Activated CD8-positive, alpha-beta T cell treated with anti-CD3 and anti-CD28 coated beads, Interleukin-2, amount 10 ng/mL, durations not matched to agents 7 days and 5 days (primary cell): ENCODE data around the gene SH3BP5. TPM values are rescaled to one million over a fixed set of nuclear protein-coding genes. Genes with fewer than 3 reads are reported as not detected.
"Not testable (repeated sequence)": the region's sequence is repeated elsewhere in the genome, so short reads cannot be mapped to it uniquely, and the experiment has no call there.

Experiments used
- ATAC-seq: fragments of 150-1000 bp; cut with Tn5 transposase; one replicate; pipeline ENCODE4 v1.10.0; 2021; ENCODE audit warnings: moderate library complexity
- CTCF ChIA-PET: fragments of 350-600 bp; sonication (Branson Sonifier 250); formaldehyde crosslinking; loops from one replicate; lab custom pipeline; 2021; ENCODE audit warnings: antibody characterized with exemption; lab: Charles Lee
- POLR2A ChIA-PET: fragments of 350-600 bp; sonication (Branson Sonifier 250); formaldehyde crosslinking; loops from one replicate; lab custom pipeline; 2021; ENCODE audit warnings: antibody characterized with exemption; lab: Charles Lee
- DNase-seq: peaks from one replicate; pipeline ENCODE4 v3.0.0-alpha.2; 2020
- H3K27ac Mint-ChIP-seq: one replicate; pipeline ENCODE4 v1.8.0; 2021; ENCODE audit warnings: mild to moderate bottlenecking, mixed read lengths
- H3K27me3 Mint-ChIP-seq: one replicate; pipeline ENCODE4 v1.8.0; 2021; ENCODE audit warnings: low read depth, mixed read lengths
- H3K36me3 Mint-ChIP-seq: one replicate; pipeline ENCODE4 v1.8.0; 2021; ENCODE audit warnings: low read depth, mixed read lengths
- H3K4me1 Mint-ChIP-seq: one replicate; pipeline ENCODE4 v1.8.0; 2021; ENCODE audit warnings: low read depth, mixed read lengths
- H3K4me3 Mint-ChIP-seq: one replicate; pipeline ENCODE4 v1.8.0; 2021; ENCODE audit warnings: mild to moderate bottlenecking, mixed read lengths
- H3K9me3 Mint-ChIP-seq: one replicate; pipeline ENCODE4 v1.8.0; 2022; ENCODE audit warnings: mixed read lengths; ENCODE audit not compliant: insufficient read depth
- total RNA-seq, 2 experiments: library from RNA; stranded (reverse); gene quantifications; one replicate each; pipeline ENCODE4 v1.2.3, GENCODE V29; 2021

SH3BP5 gene
- total RNA-seq, 2 experiments from 2014 or later: 12.6 to 15.0 TPM

- Mint-ChIP-seq H3K4me1 (peaks cover 35% of the 10 kb centered on the region), H3K9me3 (no peaks in the 10 kb centered on the region), H3K36me3 (peaks cover 5% of the 10 kb centered on the region), H3K27ac (no peak overlapping the region), H3K27me3 (peaks cover 7% of the 10 kb centered on the region), H3K4me3 (no peak overlapping the region)
- CTCF ChIA-PET: interaction anchor here (1.0 to 2.5 kb wide), 5 partner anchors 17 to 93 kb away, joined by 3 to 16 read pairs (median 5); partner anchors contain the start of gene SH3BP5
- ATAC-seq (no peak), DNase-seq (no peak)
- POLR2A ChIA-PET: interaction anchor here (1.3 to 1.4 kb wide), 2 partner anchors 29 to 95 kb away, joined by 3 to 4 read pairs; partner anchors contain the start of gene SH3BP5
Observed at GRCh38 chr3:15360788-15361493, 28.6 kb upstream of the SH3BP5 start.

GRCh38 chr3:15359677-15360397, 27.5 kb upstream of the SH3BP5 start:
- Mint-ChIP-seq H3K4me1 (peaks cover 45% of the 10 kb centered on the region), H3K36me3 (peaks cover 5% of the 10 kb centered on the region), H3K9me3 (no peaks in the 10 kb centered on the region), H3K27ac (no peak overlapping the region), H3K27me3 (peaks cover 7% of the 10 kb centered on the region), H3K4me3 (no peak overlapping the region)
- DNase-seq (no peak), ATAC-seq (no peak)
- POLR2A ChIA-PET: no interaction called here
- CTCF ChIA-PET: interaction anchor here (0.6 to 2.5 kb wide), 2 partner anchors 27 to 66 kb away, joined by 3 to 13 read pairs; partner anchors contain the start of gene SH3BP5

- H3K9me3 Mint-ChIP-seq, POLR2A ChIA-PET, H3K27me3 Mint-ChIP-seq, DNase-seq, H3K36me3 Mint-ChIP-seq: not testable (repeated sequence)
- peak; percentile 61 for ATAC-seq
- H3K27ac Mint-ChIP-seq: peak overlapping the region; percentile 64
- H3K4me1 Mint-ChIP-seq: peaks cover 47% of the 10 kb centered on the region
- CTCF ChIA-PET: interaction anchor here (1.7 kb wide), 1 partner anchor 11 kb away, joined by 5 read pairs; no protein-coding TSS in a partner anchor
- peak overlapping the region; percentile 20 for H3K4me3 Mint-ChIP-seq
Observed at GRCh38 chr3:15356651-15357061, 24.3 kb upstream of the SH3BP5 start.

- ChIA-PET CTCF (interaction anchor here (1.0 to 2.8 kb wide), 9 partner anchors 11 to 86 kb away, joined by 3 to 21 read pairs (median 3); partner anchors contain the start of gene SH3BP5), POLR2A (interaction anchor here (0.7 kb wide), 1 partner anchor 91 kb away, joined by 3 read pairs; no protein-coding TSS in a partner anchor)
- peaks cover 45% of the 10 kb centered on the region for H3K4me1 Mint-ChIP-seq
- peak overlapping the region; percentile 64 for H3K27ac Mint-ChIP-seq
- ATAC-seq (no peak), DNase-seq (no peak)
- H3K4me3 Mint-ChIP-seq: peak overlapping the region; percentile 20
- H3K27me3 Mint-ChIP-seq: no peaks in the 10 kb centered on the region
- H3K9me3 Mint-ChIP-seq: peaks cover 11% of the 10 kb centered on the region
- peaks cover 11% of the 10 kb centered on the region for H3K36me3 Mint-ChIP-seq
Observed at GRCh38 chr3:15356176-15356575, 23.8 kb upstream of the SH3BP5 start.

- no peak overlapping the region for H3K27ac Mint-ChIP-seq
- ATAC-seq (no peak), DNase-seq (no peak)
- H3K4me3 Mint-ChIP-seq: no peak overlapping the region
- ChIA-PET CTCF (interaction anchor here (0.6 to 2.8 kb wide), 12 partner anchors 11 to 87 kb away, joined by 3 to 21 read pairs (median 3); partner anchors contain the start of gene SH3BP5), POLR2A (no interaction called here)
- H3K9me3 Mint-ChIP-seq: peaks cover 13% of the 10 kb centered on the region
- H3K4me1 Mint-ChIP-seq: peaks cover 38% of the 10 kb centered on the region
- H3K36me3 Mint-ChIP-seq: peaks cover 13% of the 10 kb centered on the region
- H3K27me3 Mint-ChIP-seq: no peaks in the 10 kb centered on the region
Observed at GRCh38 chr3:15355086-15355485, 22.7 kb upstream of the SH3BP5 start.

- ChIA-PET POLR2A (no interaction called here), CTCF (interaction anchor here (1.3 to 2.8 kb wide), 3 partner anchors 11 to 44 kb away, joined by 3 to 21 read pairs (median 5); partner anchors contain the start of gene SH3BP5)
- Mint-ChIP-seq H3K27me3 (no peaks in the 10 kb centered on the region), H3K27ac (no peak overlapping the region), H3K4me3 (no peak overlapping the region), H3K4me1 (peaks cover 38% of the 10 kb centered on the region), H3K9me3 (peaks cover 15% of the 10 kb centered on the region), H3K36me3 (peaks cover 13% of the 10 kb centered on the region)
- no peak for ATAC-seq
- no peak for DNase-seq
Observed at GRCh38 chr3:15354485-15354884, 22.1 kb upstream of the SH3BP5 start.

- no peaks in the 10 kb centered on the region for H3K27me3 Mint-ChIP-seq
- H3K4me1 Mint-ChIP-seq: peaks cover 39% of the 10 kb centered on the region
- CTCF ChIA-PET: no interaction called here
- H3K27ac Mint-ChIP-seq: no peak overlapping the region
- H3K9me3 Mint-ChIP-seq: peaks cover 17% of the 10 kb centered on the region
- ATAC-seq (no peak), DNase-seq (no peak)
- POLR2A ChIA-PET: no interaction called here
- no peak overlapping the region for H3K4me3 Mint-ChIP-seq
- peaks cover 8% of the 10 kb centered on the region for H3K36me3 Mint-ChIP-seq
Observed at GRCh38 chr3:15350141-15350540, 17.8 kb upstream of the SH3BP5 start.

- H3K4me1 Mint-ChIP-seq: peaks cover 34% of the 10 kb centered on the region
- H3K27me3 Mint-ChIP-seq, DNase-seq, H3K4me3 Mint-ChIP-seq, POLR2A ChIA-PET, H3K36me3 Mint-ChIP-seq, ATAC-seq, H3K27ac Mint-ChIP-seq: not testable (repeated sequence)
- CTCF ChIA-PET: interaction anchor here (1.4 to 2.7 kb wide), 2 partner anchors 16 to 17 kb away, joined by 5 to 10 read pairs; partner anchors contain the start of gene SH3BP5
- H3K9me3 Mint-ChIP-seq: peaks cover 17% of the 10 kb centered on the region
Observed at GRCh38 chr3:15349438-15349837, 17.1 kb upstream of the SH3BP5 start.

GRCh38 chr3:15348246-15348645, 15.9 kb upstream of the SH3BP5 start:
- Mint-ChIP-seq H3K4me3 (no peak overlapping the region), H3K27me3 (peaks cover 12% of the 10 kb centered on the region)
- CTCF ChIA-PET: interaction anchor here (0.7 to 2.7 kb wide), 8 partner anchors 14 to 80 kb away, joined by 3 to 10 read pairs (median 4); partner anchors contain the start of gene SH3BP5

GRCh38 chr3:15347737-15348110, 15.3 kb upstream of the SH3BP5 start:
- no peak overlapping the region for H3K4me3 Mint-ChIP-seq
- DNase-seq (no peak), ATAC-seq (no peak)
- CTCF ChIA-PET: interaction anchor here (0.7 to 2.7 kb wide), 8 partner anchors 14 to 80 kb away, joined by 3 to 10 read pairs (median 4); partner anchors contain the start of gene SH3BP5
- POLR2A ChIA-PET: no interaction called here
- H3K27me3 Mint-ChIP-seq: peaks cover 14% of the 10 kb centered on the region
- H3K27ac Mint-ChIP-seq: peak overlapping the region; percentile 21
- H3K9me3 Mint-ChIP-seq: peaks cover 17% of the 10 kb centered on the region
- H3K36me3 Mint-ChIP-seq: peaks cover 8% of the 10 kb centered on the region
- peaks cover 34% of the 10 kb centered on the region for H3K4me1 Mint-ChIP-seq

More at GRCh38 chr3:15348246-15348645, 15.9 kb upstream of the SH3BP5 start:
- no peak for ATAC-seq
- peaks cover 17% of the 10 kb centered on the region for H3K9me3 Mint-ChIP-seq
- H3K36me3 Mint-ChIP-seq: peaks cover 8% of the 10 kb centered on the region
- POLR2A ChIA-PET: no interaction called here
- DNase-seq: no peak
- peaks cover 34% of the 10 kb centered on the region for H3K4me1 Mint-ChIP-seq
- H3K27ac Mint-ChIP-seq: no peak overlapping the region

- ChIA-PET POLR2A (no interaction called here), CTCF (interaction anchor here (0.7 to 2.7 kb wide), 5 partner anchors 15 to 79 kb away, joined by 3 to 10 read pairs (median 4); partner anchors contain the start of gene SH3BP5)
- DNase-seq (no peak), ATAC-seq (no peak)
- Mint-ChIP-seq H3K4me3 (no peak overlapping the region), H3K4me1 (peaks cover 32% of the 10 kb centered on the region), H3K36me3 (peaks cover 6% of the 10 kb centered on the region), H3K9me3 (peaks cover 15% of the 10 kb centered on the region), H3K27me3 (peaks cover 16% of the 10 kb centered on the region), H3K27ac (peak overlapping the region; percentile 21)
Observed at GRCh38 chr3:15347063-15347736, 14.8 kb upstream of the SH3BP5 start.
